Cerebellar nuclear complex (tissue), 1 donor: ENCODE results near the gene RFESD.
A peak's percentile ranks its signal among the peaks of the same experiment; 100 is the strongest.
"Not testable (repeated sequence)": the region's sequence is repeated elsewhere in the genome, so short reads cannot be mapped to it uniquely, and the experiment has no call there.

Experiments
- DNase-seq, 2 experiments: peaks; one replicate each; lab custom pipeline; 2025; lab: John Stamatoyannopoulos, UW

RFESD gene

GRCh38 chr5:95664204-95664786, 17.7 kb downstream of the RFESD start:
- DNase-seq, result peak in 1 of 2 experiments; percentile 12

- no peak for DNase-seq
These were observed 20.6 kb downstream of the RFESD start for GRCh38 chr5:95667061-95667618.

- DNase-seq, result no peak
These were observed 21.1 kb downstream of the RFESD start for GRCh38 chr5:95667678-95668077.

GRCh38 chr5:95668216-95668615, 21.6 kb downstream of the RFESD start:
- no peak for DNase-seq

- DNase-seq, result no peak
These were observed 22.2 kb downstream of the RFESD start for GRCh38 chr5:95668728-95669127.

GRCh38 chr5:95669540-95669939, 23.0 kb downstream of the RFESD start:
- DNase-seq, result peak; percentile 70 to 88

GRCh38 chr5:95669985-95670384, 23.4 kb downstream of the RFESD start:
- no peak for DNase-seq

- no peak for DNase-seq
These were observed 24.0 kb downstream of the RFESD start for GRCh38 chr5:95670568-95670967.

GRCh38 chr5:95671826-95672225, 25.2 kb downstream of the RFESD start:
- DNase-seq, result no peak

GRCh38 chr5:95672641-95673040, 26.1 kb downstream of the RFESD start:
- DNase-seq, result no peak

GRCh38 chr5:95673081-95673480, 26.5 kb downstream of the RFESD start:
- no peak for DNase-seq

- DNase-seq, result no peak
These were observed 36.3 kb downstream of the RFESD start, which contains the start of gene SPATA9 for GRCh38 chr5:95682891-95683290. SPATA9 (minus strand) TSS chr5:95682991; CDS start chr5:95682854, 137 bp downstream.

- no peak for DNase-seq
These were observed 37.8 kb downstream of the RFESD start for GRCh38 chr5:95684361-95684760.

GRCh38 chr5:95686651-95687050, 40.1 kb downstream of the RFESD start:
- no peak for DNase-seq

GRCh38 chr5:95689680-95690079, 43.1 kb downstream of the RFESD start:
- DNase-seq, result no peak

- no peak for DNase-seq
These were observed 43.8 kb downstream of the RFESD start for GRCh38 chr5:95690333-95690732.

- DNase-seq, result no peak
These were observed 51.5 kb downstream of the RFESD start for GRCh38 chr5:95697781-95698681.

- DNase-seq, result no peak
These were observed 52.8 kb downstream of the RFESD start for GRCh38 chr5:95699337-95699736.

- no peak for DNase-seq
These were observed 54.5 kb downstream of the RFESD start for GRCh38 chr5:95701074-95701473.

- DNase-seq, result no peak
These were observed 57.6 kb downstream of the RFESD start for GRCh38 chr5:95704150-95704549.

GRCh38 chr5:95706196-95706595, 59.6 kb downstream of the RFESD start:
- DNase-seq, result not testable (repeated sequence)

- no peak for DNase-seq
These were observed 60.5 kb downstream of the RFESD start for GRCh38 chr5:95707055-95707454.
